ENCODE measurements around the gene NKX1-2. TPM values are rescaled to one million over a fixed set of nuclear protein-coding genes. Genes with fewer than 3 reads are reported as not detected.

Gene NKX1-2
- total RNA-seq, 1 donor from 2014 or later, result not detected

- H3K27me3 Mint-ChIP-seq (ENCODE audit: low read depth), result no peaks in the 10 kb centered on the region
- no peak for DNase-seq (ENCODE audit: low spot score)
- H3K9me3 Mint-ChIP-seq, result no peaks in the 10 kb centered on the region
- intact Hi-C loops (cut with micrococcal nuclease), result no loop called here
- H3K4me3 Mint-ChIP-seq (ENCODE audit: low read depth), result no peak overlapping the region
- no peak overlapping the region for H3K27ac Mint-ChIP-seq
- peaks cover 1% of the 10 kb centered on the region for H3K4me1 Mint-ChIP-seq (ENCODE audit: low read depth)
- no peaks in the 10 kb centered on the region for H3K36me3 Mint-ChIP-seq (ENCODE audit: low read depth)
These were observed 21.0 kb upstream of the NKX1-2 start for GRCh38 chr10:124470544-124471434.

- H3K36me3 Mint-ChIP-seq (ENCODE audit: low read depth), result no peaks in the 10 kb centered on the region
- intact Hi-C loops (cut with micrococcal nuclease), result no loop called here
- no peak for DNase-seq (ENCODE audit: low spot score)
- no peak overlapping the region for H3K27ac Mint-ChIP-seq
- no peaks in the 10 kb centered on the region for H3K27me3 Mint-ChIP-seq (ENCODE audit: low read depth)
- H3K4me1 Mint-ChIP-seq (ENCODE audit: low read depth), result peaks cover 8% of the 10 kb centered on the region
- H3K4me3 Mint-ChIP-seq (ENCODE audit: low read depth), result no peak overlapping the region
- H3K9me3 Mint-ChIP-seq, result no peaks in the 10 kb centered on the region
These were observed 20.2 kb upstream of the NKX1-2 start for GRCh38 chr10:124469956-124470484.

- no peaks in the 10 kb centered on the region for H3K9me3 Mint-ChIP-seq
- H3K4me3 Mint-ChIP-seq (ENCODE audit: low read depth), result no peak overlapping the region
- intact Hi-C loops (cut with micrococcal nuclease), result no loop called here
These were observed 18.8 kb upstream of the NKX1-2 start for GRCh38 chr10:124468624-124469023.

GRCh38 chr10:124467165-124467564, 17.3 kb upstream of the NKX1-2 start:
- Mint-ChIP-seq H3K4me3 (ENCODE audit: low read depth) (no peak overlapping the region), H3K9me3 (no peaks in the 10 kb centered on the region), H3K4me1 (ENCODE audit: low read depth) (peaks cover 17% of the 10 kb centered on the region), H3K27me3 (ENCODE audit: low read depth) (no peaks in the 10 kb centered on the region), H3K27ac (no peak overlapping the region), H3K36me3 (ENCODE audit: low read depth) (no peaks in the 10 kb centered on the region)
- no peak for DNase-seq (ENCODE audit: low spot score)
- intact Hi-C loops (cut with micrococcal nuclease), result no loop called here

More at GRCh38 chr10:124468624-124469023, 18.8 kb upstream of the NKX1-2 start:
- Mint-ChIP-seq H3K4me1 (ENCODE audit: low read depth) (peaks cover 17% of the 10 kb centered on the region), H3K27ac (no peak overlapping the region), H3K27me3 (ENCODE audit: low read depth) (no peaks in the 10 kb centered on the region), H3K36me3 (ENCODE audit: low read depth) (no peaks in the 10 kb centered on the region)
- DNase-seq (ENCODE audit: low spot score), result no peak

GRCh38 chr10:124465777-124466488, 16.1 kb upstream of the NKX1-2 start:
- Mint-ChIP-seq H3K27ac (no peak overlapping the region), H3K4me3 (ENCODE audit: low read depth) (no peak overlapping the region), H3K9me3 (peaks cover 3% of the 10 kb centered on the region), H3K36me3 (ENCODE audit: low read depth) (no peaks in the 10 kb centered on the region), H3K4me1 (ENCODE audit: low read depth) (peaks cover 20% of the 10 kb centered on the region), H3K27me3 (ENCODE audit: low read depth) (no peaks in the 10 kb centered on the region)
- no peak for DNase-seq (ENCODE audit: low spot score)
- intact Hi-C loops (cut with micrococcal nuclease), result no loop called here

GRCh38 chr10:124465003-124465776, 15.4 kb upstream of the NKX1-2 start:
- DNase-seq (ENCODE audit: low spot score), result no peak
- Mint-ChIP-seq H3K4me1 (ENCODE audit: low read depth) (peaks cover 21% of the 10 kb centered on the region), H3K27me3 (ENCODE audit: low read depth) (no peaks in the 10 kb centered on the region), H3K9me3 (peaks cover 3% of the 10 kb centered on the region), H3K36me3 (ENCODE audit: low read depth) (no peaks in the 10 kb centered on the region), H3K4me3 (ENCODE audit: low read depth) (no peak overlapping the region), H3K27ac (peak overlapping the region; percentile 3)
- intact Hi-C loops (cut with micrococcal nuclease), result no loop called here

- H3K9me3 Mint-ChIP-seq, result peaks cover 3% of the 10 kb centered on the region
- peaks cover 22% of the 10 kb centered on the region for H3K4me1 Mint-ChIP-seq (ENCODE audit: low read depth)
- H3K27me3 Mint-ChIP-seq (ENCODE audit: low read depth), result no peaks in the 10 kb centered on the region
- no peak overlapping the region for H3K4me3 Mint-ChIP-seq (ENCODE audit: low read depth)
- intact Hi-C loops (cut with micrococcal nuclease), result loop anchor here (5.0 kb wide), 2 partner anchors 232 to 453 kb away; no protein-coding TSS in a partner anchor
- no peaks in the 10 kb centered on the region for H3K36me3 Mint-ChIP-seq (ENCODE audit: low read depth)
- H3K27ac Mint-ChIP-seq, result peak overlapping the region; percentile 3
- no peak for DNase-seq (ENCODE audit: low spot score)
These were observed 14.5 kb upstream of the NKX1-2 start for GRCh38 chr10:124464028-124464965.

- intact Hi-C loops (cut with micrococcal nuclease), result loop anchor here (2.0 to 5.0 kb wide), 3 partner anchors 74 to 455 kb away; no protein-coding TSS in a partner anchor
- no peak overlapping the region for H3K27ac Mint-ChIP-seq
These were observed 12.5 kb upstream of the NKX1-2 start for GRCh38 chr10:124462348-124462695.

GRCh38 chr10:124461642-124462347, 12.0 kb upstream of the NKX1-2 start, which contains the start of gene LHPP:
LHPP (plus strand) TSS chr10:124461823; CDS start chr10:124461863, 40 bp downstream.
- Mint-ChIP-seq H3K27ac (peak within 1 kb of the TSS; percentile 92), H3K4me3 (ENCODE audit: low read depth) (peak within 1 kb of the TSS; percentile 86), H3K4me1 (ENCODE audit: low read depth) (peaks cover 22% of the 10 kb centered on the region), H3K9me3 (peaks cover 3% of the 10 kb centered on the region), H3K36me3 (ENCODE audit: low read depth) (no peaks in the 10 kb centered on the region), H3K27me3 (ENCODE audit: low read depth) (peaks cover 2% of the 10 kb centered on the region)
- peak; percentile 85 for DNase-seq (ENCODE audit: low spot score)
- intact Hi-C loops (cut with micrococcal nuclease), result loop anchor here (1.0 to 5.0 kb wide), 4 partner anchors 43 to 456 kb away; partner anchors contain the start of gene OAT

More at GRCh38 chr10:124462348-124462695, 12.5 kb upstream of the NKX1-2 start:
- Mint-ChIP-seq H3K36me3 (ENCODE audit: low read depth) (no peaks in the 10 kb centered on the region), H3K4me3 (ENCODE audit: low read depth) (peak overlapping the region; percentile 86), H3K27me3 (ENCODE audit: low read depth) (peaks cover 2% of the 10 kb centered on the region), H3K9me3 (peaks cover 3% of the 10 kb centered on the region), H3K4me1 (ENCODE audit: low read depth) (peaks cover 22% of the 10 kb centered on the region)
- no peak for DNase-seq (ENCODE audit: low spot score)

GRCh38 chr10:124460144-124460543, 10.3 kb upstream of the NKX1-2 start:
- peaks cover 15% of the 10 kb centered on the region for H3K4me1 Mint-ChIP-seq (ENCODE audit: low read depth)
- no peak for DNase-seq (ENCODE audit: low spot score)
- intact Hi-C loops (cut with micrococcal nuclease), result loop anchor here (5.0 kb wide), 2 partner anchors 228 to 457 kb away; no protein-coding TSS in a partner anchor
- no peaks in the 10 kb centered on the region for H3K36me3 Mint-ChIP-seq (ENCODE audit: low read depth)
- H3K27me3 Mint-ChIP-seq (ENCODE audit: low read depth), result peaks cover 13% of the 10 kb centered on the region
- no peak overlapping the region for H3K27ac Mint-ChIP-seq
- peaks cover 3% of the 10 kb centered on the region for H3K9me3 Mint-ChIP-seq
- no peak overlapping the region for H3K4me3 Mint-ChIP-seq (ENCODE audit: low read depth)

- H3K27me3 Mint-ChIP-seq (ENCODE audit: low read depth), result peaks cover 19% of the 10 kb centered on the region
- no peaks in the 10 kb centered on the region for H3K36me3 Mint-ChIP-seq (ENCODE audit: low read depth)
- intact Hi-C loops (cut with micrococcal nuclease), result no loop called here
These were observed 9.6 kb upstream of the NKX1-2 start for GRCh38 chr10:124459395-124459794.

More at GRCh38 chr10:124459395-124459794, 9.6 kb upstream of the NKX1-2 start:
- peaks cover 3% of the 10 kb centered on the region for H3K9me3 Mint-ChIP-seq
- no peak overlapping the region for H3K27ac Mint-ChIP-seq
- H3K4me1 Mint-ChIP-seq (ENCODE audit: low read depth), result peaks cover 7% of the 10 kb centered on the region
- DNase-seq (ENCODE audit: low spot score), result no peak
- H3K4me3 Mint-ChIP-seq (ENCODE audit: low read depth), result no peak overlapping the region

Measured in activated T-helper 2 cell treated with anti-CD3 and anti-CD28 coated beads, Interferon-gamma antibody, Interleukin-2, Interleukin-4, amounts not matched to agents 10 μg/mL and 5 μg/mL and 100 μg/mL, durations not matched to agents 14 hours and 24 hours and 36 hours (primary cell).